CD14-positive monocyte (primary cell): ENCODE data around the gene FAM83B. TPM values are rescaled to one million over a fixed set of nuclear protein-coding genes. Genes with fewer than 3 reads are reported as not detected.
A peak's percentile ranks its signal among the peaks of the same experiment; 100 is the strongest.

Source experiments
- DNase-seq, 3 donors: peaks; one replicate each; pipeline ENCODE4 v3.0.0-alpha.2; 2011 to 2022
- H2AFZ ChIP-seq: 2 replicates; pipeline ENCODE4 v1.6.0; 2012; ENCODE audit warnings: mild to moderate bottlenecking, low read depth, low read length, inconsistent platforms; ENCODE audit not compliant: insufficient read depth, poor library complexity, severe bottlenecking
- H3K27ac ChIP-seq, 2 donors: 1 replicate in 1 of 2; 2 replicates in 1 of 2; pipeline ENCODE4 v1.5.1; 2012 to 2013; ENCODE audit warnings: low read length in 2 of 2, control low read depth in 1 of 2, inconsistent platforms in 1 of 2, low read depth in 1 of 2, mild to moderate bottlenecking in 1 of 2
- H3K27me3 ChIP-seq, 2 donors: one replicate each; pipeline versions ENCODE4 v1.6.0 to v1.6.1; 2011 to 2013; ENCODE audit warnings: low read length in 2 of 2; ENCODE audit not compliant: control insufficient read depth in 2 of 2, insufficient read depth in 2 of 2
- H3K36me3 ChIP-seq, 2 donors: replicated peaks in 1 of 2; 1 replicate in 1 of 2; 2 replicates in 1 of 2; pipeline versions ENCODE4 v1.5.1 to v1.6.1; 2012 to 2013; ENCODE audit warnings: low read length in 2 of 2, control low read depth in 1 of 2, inconsistent platforms in 1 of 2, mild to moderate bottlenecking in 1 of 2; ENCODE audit not compliant: insufficient read depth in 2 of 2, control insufficient read depth in 1 of 2
- H3K4me1 ChIP-seq, 2 donors: 1 replicate in 1 of 2; 2 replicates in 1 of 2; pipeline versions ENCODE4 v1.5.1 to v1.6.1; 2012 to 2013; ENCODE audit warnings: low read length in 2 of 2, control low read depth in 1 of 2, inconsistent platforms in 1 of 2, mild to moderate bottlenecking in 1 of 2, moderate library complexity in 1 of 2; ENCODE audit not compliant: insufficient read depth in 2 of 2, control insufficient read depth in 1 of 2
- H3K4me2 ChIP-seq: replicated peaks from 2 replicates; pipeline ENCODE3; 2012; ENCODE audit warnings: low read length, moderate library complexity, mild to moderate bottlenecking; ENCODE audit not compliant: poor library complexity, severe bottlenecking; ENCODE audit errors: extremely low read depth
- H3K4me3 ChIP-seq, 3 experiments: fragments of 200-600 bp in 1 of 3; sonication (generic) in 1 of 3; replicated peaks in 1 of 3; 1 replicate in 2 of 3; 2 replicates in 1 of 3; pipeline ENCODE4 v1.5.1; 2011 to 2013; ENCODE audit warnings: low read length in 3 of 3, mild to moderate bottlenecking in 3 of 3, control low read depth in 2 of 3, low read depth in 2 of 3, inconsistent platforms in 1 of 3, moderate library complexity in 1 of 3
- H3K79me2 ChIP-seq: 2 replicates; pipeline ENCODE4 v1.6.0; 2012; ENCODE audit warnings: mild to moderate bottlenecking, control low read depth, inconsistent platforms, low read length, moderate library complexity; ENCODE audit not compliant: insufficient read depth
- H3K9ac ChIP-seq: 2 replicates; pipeline ENCODE4 v1.6.0; 2017; ENCODE audit warnings: low read length, mild to moderate bottlenecking; ENCODE audit not compliant: insufficient read depth, poor library complexity, severe bottlenecking
- H3K9me3 ChIP-seq, 2 donors: replicated peaks in 1 of 2; 1 replicate in 1 of 2; 2 replicates in 1 of 2; pipeline versions ENCODE4 v1.5.1 to v1.6.1; 2012 to 2013; ENCODE audit warnings: low read length in 2 of 2, control low read depth in 1 of 2; ENCODE audit not compliant: control insufficient read depth in 1 of 2, insufficient read depth in 1 of 2
- H4K20me1 ChIP-seq: 2 replicates; pipeline ENCODE4 v1.6.0; 2012; ENCODE audit warnings: mild to moderate bottlenecking, low read length, control low read depth, moderate library complexity; ENCODE audit not compliant: insufficient read depth
- H3K27ac Mint-ChIP-seq, 7 donors: one replicate each; pipeline ENCODE4 v1.8.0; 2020; ENCODE audit warnings: mild to moderate bottlenecking in 7 of 7, mixed read lengths in 7 of 7, moderate library complexity in 6 of 7, inconsistent platforms in 2 of 7
- H3K27me3 Mint-ChIP-seq, 3 donors: one replicate each; pipeline ENCODE4 v1.8.0; 2021 to 2022; ENCODE audit warnings: low read depth in 3 of 3, mild to moderate bottlenecking in 3 of 3, mixed read lengths in 3 of 3, moderate library complexity in 3 of 3, inconsistent platforms in 1 of 3
- H3K36me3 Mint-ChIP-seq, 2 donors: one replicate each; pipeline ENCODE4 v1.8.0; 2020; ENCODE audit warnings: mixed read lengths in 2 of 2, inconsistent platforms in 1 of 2, mild to moderate bottlenecking in 1 of 2
- H3K4me1 Mint-ChIP-seq: one replicate; pipeline ENCODE4 v1.8.0; 2020; ENCODE audit warnings: mild to moderate bottlenecking, mixed read lengths
- H3K4me3 Mint-ChIP-seq, 2 donors: one replicate each; pipeline ENCODE4 v1.8.0; 2020; ENCODE audit warnings: mild to moderate bottlenecking in 2 of 2, mixed read lengths in 2 of 2, moderate library complexity in 1 of 2
- H3K9me3 Mint-ChIP-seq, 7 donors: one replicate each; pipeline ENCODE4 v1.8.0; 2020 to 2022; ENCODE audit warnings: mixed read lengths in 7 of 7, mild to moderate bottlenecking in 6 of 7, moderate library complexity in 6 of 7, inconsistent platforms in 2 of 7
- WGBS: methylation state at CpG from one replicate; pipeline ENCODE4 v1.1.5; 2013; ENCODE audit warnings: missing lambda C conversion rate; ENCODE audit not compliant: insufficient coverage; 5-methylcytosine and 5-hydroxymethylcytosine counted together
- intact Hi-C, 2 donors: fragments of 100-400 bp; cut with micrococcal nuclease; formaldehyde crosslinking; loops; one replicate each; pipeline versions ENCODE4 v1.15.0 to v1.15.1; 2023
- polyA plus RNA-seq, 3 donors: library from polyadenylated mRNA; depleted of rRNA in 1 of 3; unstranded in 2 of 3; stranded (reverse) in 1 of 3; fragments of 300-500 nt in 2 of 3; fragments of >200 nt in 1 of 3; fragmentation: Illumina TruSeq in 2 of 3; gene quantifications; 1 replicate in 2 of 3; 2 replicates in 1 of 3; pipeline ENCODE4 v1.2.3, GENCODE V29; 2012 to 2021
- TF ChIP-seq, protein P1 (sequence below): fragments of 200-600 bp; IDR thresholded peaks from one replicate; pipeline ENCODE4 v1.8.0; 2022; ENCODE audit warnings: antibody characterized with exemption, mild to moderate bottlenecking

The FAM83B gene
- polyA plus RNA-seq, 3 donors = not detected

DNA sequence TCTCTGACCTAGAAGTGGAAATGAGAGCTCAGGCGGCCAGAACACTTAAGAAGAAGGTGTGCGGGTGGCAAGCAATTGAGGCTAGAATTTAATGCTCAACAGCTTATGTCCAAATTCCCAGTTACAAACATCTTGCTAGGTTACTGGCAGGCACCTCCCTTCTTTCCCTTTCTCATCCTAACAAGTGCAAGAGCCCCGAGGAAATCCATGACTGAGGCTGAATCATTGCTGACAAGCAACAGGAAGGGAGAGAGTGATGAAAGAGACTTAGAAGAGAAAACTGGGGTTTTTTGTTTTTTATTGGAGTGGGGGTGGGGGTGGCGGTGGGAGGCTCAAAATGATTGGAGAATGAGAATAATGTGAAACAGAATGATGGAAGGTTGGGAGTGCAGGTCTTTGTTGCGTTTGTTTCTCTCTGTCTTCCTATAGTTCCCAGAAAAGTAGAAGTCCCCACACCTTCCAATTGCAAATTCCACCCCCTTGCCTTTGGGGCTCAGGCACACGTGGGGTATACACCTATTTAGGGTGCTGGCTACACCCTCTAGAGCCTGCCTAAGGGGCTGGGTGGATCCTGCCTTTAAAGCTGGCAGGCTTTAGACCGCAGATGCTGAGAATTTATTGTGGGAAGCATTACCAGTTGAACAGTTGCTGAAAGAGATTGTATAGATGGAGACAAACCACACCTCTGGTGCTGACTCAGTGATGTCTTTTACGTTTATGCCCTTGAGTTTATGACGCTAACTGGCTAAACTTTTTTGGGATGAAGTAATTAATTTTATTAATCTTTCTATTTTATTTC, 1.4 kb downstream of the FAM83B start:
- H3K27me3 Mint-ChIP-seq = peaks cover 28 to 32% (median 29%) of the 10 kb centered on the region in 3 donors
- H3K36me3 ChIP-seq = no peaks in the 10 kb centered on the region
- H3K27ac ChIP-seq = no peak overlapping the region
- peaks cover 3% of the 10 kb centered on the region for H3K4me1 Mint-ChIP-seq
- intact Hi-C loops = no loop called here
- DNase-seq = no peak
- H3K4me3 ChIP-seq = no peak overlapping the region
- WGBS = no CpG with 5 or more reads among the region's 9 CpGs
- H3K9me3 ChIP-seq = peaks cover 0 to 7% of the 10 kb centered on the region in 2 donors
- H3K4me2 ChIP-seq = no peak overlapping the region
- H3K4me1 ChIP-seq = no peaks in the 10 kb centered on the region
- H3K27me3 ChIP-seq = peaks cover 18 to 31% of the 10 kb centered on the region in 2 donors
- H3K79me2 ChIP-seq = no peaks in the 10 kb centered on the region
- TF ChIP-seq, protein P1, sequence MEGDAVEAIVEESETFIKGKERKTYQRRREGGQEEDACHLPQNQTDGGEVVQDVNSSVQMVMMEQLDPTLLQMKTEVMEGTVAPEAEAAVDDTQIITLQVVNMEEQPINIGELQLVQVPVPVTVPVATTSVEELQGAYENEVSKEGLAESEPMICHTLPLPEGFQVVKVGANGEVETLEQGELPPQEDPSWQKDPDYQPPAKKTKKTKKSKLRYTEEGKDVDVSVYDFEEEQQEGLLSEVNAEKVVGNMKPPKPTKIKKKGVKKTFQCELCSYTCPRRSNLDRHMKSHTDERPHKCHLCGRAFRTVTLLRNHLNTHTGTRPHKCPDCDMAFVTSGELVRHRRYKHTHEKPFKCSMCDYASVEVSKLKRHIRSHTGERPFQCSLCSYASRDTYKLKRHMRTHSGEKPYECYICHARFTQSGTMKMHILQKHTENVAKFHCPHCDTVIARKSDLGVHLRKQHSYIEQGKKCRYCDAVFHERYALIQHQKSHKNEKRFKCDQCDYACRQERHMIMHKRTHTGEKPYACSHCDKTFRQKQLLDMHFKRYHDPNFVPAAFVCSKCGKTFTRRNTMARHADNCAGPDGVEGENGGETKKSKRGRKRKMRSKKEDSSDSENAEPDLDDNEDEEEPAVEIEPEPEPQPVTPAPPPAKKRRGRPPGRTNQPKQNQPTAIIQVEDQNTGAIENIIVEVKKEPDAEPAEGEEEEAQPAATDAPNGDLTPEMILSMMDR = no peak
- peaks cover 0 to 2% of the 10 kb centered on the region in 2 donors for H3K36me3 Mint-ChIP-seq
- H3K9ac ChIP-seq = no peak overlapping the region
- peaks cover 3 to 23% (median 8%) of the 10 kb centered on the region in 7 donors for H3K9me3 Mint-ChIP-seq
- H3K4me3 Mint-ChIP-seq = peak overlapping the region in 1 of 2 donors; percentile 90
- H3K27ac Mint-ChIP-seq = no peak overlapping the region
- no peak overlapping the region for H2AFZ ChIP-seq
- no peaks in the 10 kb centered on the region for H4K20me1 ChIP-seq

DNA sequence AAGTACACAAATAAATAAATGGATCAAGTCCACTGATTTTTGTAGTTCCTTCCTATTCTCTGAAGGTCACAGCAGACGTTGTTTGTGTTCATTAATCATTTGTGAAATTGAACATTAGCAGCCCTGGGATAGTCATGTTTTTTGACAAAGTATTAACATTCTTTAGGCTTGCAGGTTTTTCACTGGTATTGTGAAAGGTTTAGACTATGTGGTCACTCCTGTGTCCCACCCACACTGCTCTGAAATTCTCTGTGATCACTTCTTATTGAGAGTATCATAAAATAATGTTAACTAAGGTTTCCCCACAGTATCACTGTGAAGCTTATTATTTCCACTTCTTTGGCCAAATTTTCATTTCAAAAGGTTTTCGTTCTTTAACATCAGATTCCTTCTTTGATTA, 3.5 kb downstream of the FAM83B start:
- no peak overlapping the region for H3K9ac ChIP-seq
- no peaks in the 10 kb centered on the region for H3K79me2 ChIP-seq
- H3K4me1 Mint-ChIP-seq = peaks cover 3% of the 10 kb centered on the region
- no peak overlapping the region for H3K27ac ChIP-seq
- DNase-seq = no peak
- H3K36me3 ChIP-seq = no peaks in the 10 kb centered on the region
- H3K27ac Mint-ChIP-seq = no peak overlapping the region
- peaks cover 3 to 23% (median 8%) of the 10 kb centered on the region in 7 donors for H3K9me3 Mint-ChIP-seq
- intact Hi-C loops = no loop called here
- WGBS = 83% methylated on average over 1 of the region's 2 CpGs
- peaks cover 26 to 28% (median 27%) of the 10 kb centered on the region in 3 donors for H3K27me3 Mint-ChIP-seq
- H3K9me3 ChIP-seq = peaks cover 0 to 7% of the 10 kb centered on the region in 2 donors
- H3K4me3 ChIP-seq = no peak overlapping the region
- peaks cover 16 to 29% of the 10 kb centered on the region in 2 donors for H3K27me3 ChIP-seq
- TF ChIP-seq, protein P1 = no peak
- no peak overlapping the region for H2AFZ ChIP-seq
- no peak overlapping the region for H3K4me3 Mint-ChIP-seq
- H3K4me2 ChIP-seq = no peak overlapping the region
- no peaks in the 10 kb centered on the region for H4K20me1 ChIP-seq
- H3K36me3 Mint-ChIP-seq = peaks cover 0 to 2% of the 10 kb centered on the region in 2 donors
- no peaks in the 10 kb centered on the region for H3K4me1 ChIP-seq
